Gastroesophageal sphincter (tissue), 4 donors: ENCODE data around the gene WDR88. TPM values are rescaled to one million over a fixed set of nuclear protein-coding genes. Genes with fewer than 3 reads are reported as not detected.
"Not testable (repeated sequence)": the region's sequence is repeated elsewhere in the genome, so short reads cannot be mapped to it uniquely, and the experiment has no call there.

Source experiments
- ATAC-seq: fragments of 150-250 bp; one replicate; pipeline ENCODE4 v1.9.1; 2016; ENCODE audit warnings: mild to moderate bottlenecking, moderate library complexity
- H3K27ac ChIP-seq, 4 donors: fragments of 200-600 bp; sonication (generic) in 3 of 4; 1 replicate in 3 of 4; 2 replicates in 1 of 4; pipeline ENCODE4 v1.5.1; 2016 to 2019
- H3K27me3 ChIP-seq: fragments of 200-600 bp; sonication (generic); one replicate; pipeline ENCODE4 v1.5.1; 2019
- H3K36me3 ChIP-seq, 2 donors: fragments of 200-600 bp; sonication (generic); one replicate each; pipeline ENCODE4 v1.5.1; 2019; ENCODE audit warnings: control low read depth in 1 of 2
- H3K4me1 ChIP-seq, 3 donors: fragments of 200-600 bp; sonication (generic); 1 replicate in 2 of 3; 2 replicates in 1 of 3; pipeline ENCODE4 v1.5.1; 2016 to 2019; ENCODE audit warnings: control low read depth in 2 of 3
- H3K4me3 ChIP-seq, 2 donors: fragments of 200-600 bp; sonication (generic); one replicate each; pipeline ENCODE4 v1.5.1; 2019; ENCODE audit warnings: mild to moderate bottlenecking in 1 of 2, moderate library complexity in 1 of 2
- H3K9me3 ChIP-seq, 3 donors: fragments of 200-600 bp; sonication (generic); one replicate each; pipeline ENCODE4 v1.5.1; 2017 to 2019; ENCODE audit warnings: control low read depth in 2 of 3
- CTCF ChIP-seq, 4 experiments: fragments of 200-600 bp in 2 of 4; fragments of 450-650 bp in 2 of 4; sonication (generic) in 1 of 4; IDR thresholded peaks; one replicate each; pipeline ENCODE4 v1.5.1; 2017 to 2019; ENCODE audit warnings: antibody characterized with exemption in 4 of 4, mild to moderate bottlenecking in 2 of 4, moderate library complexity in 2 of 4
- EP300 ChIP-seq: sonication (generic); formaldehyde crosslinking; IDR thresholded peaks from one replicate; pipeline ENCODE4 v1.6.1; 2017; ENCODE audit warnings: antibody characterized with exemption, mild to moderate bottlenecking
- POLR2A ChIP-seq, 2 donors: fragments of 450-650 bp; IDR thresholded peaks; one replicate each; pipeline ENCODE4 v1.6.1; 2017; ENCODE audit warnings: antibody characterized with exemption in 2 of 2, mild to moderate bottlenecking in 2 of 2, moderate library complexity in 1 of 2
- POLR2AphosphoS5 ChIP-seq: sonication (generic); formaldehyde crosslinking; IDR thresholded peaks from one replicate; pipeline ENCODE4 v1.6.1; 2017; ENCODE audit warnings: antibody characterized with exemption
- WGBS, 2 donors: methylation state at CpG; one replicate each; pipeline ENCODE4 v1.1.5; 2018; ENCODE audit warnings: low coverage in 1 of 2; 5-methylcytosine and 5-hydroxymethylcytosine counted together
- total RNA-seq, 4 donors: library from RNA; depleted of rRNA; stranded (reverse); fragments of >200 nt; gene quantifications; one replicate each; pipeline ENCODE4 v1.1.0, GENCODE V29; 2016

WDR88 gene
- total RNA-seq, 4 donors from 2014 or later, result not detected

GRCh38 chr19:33187183-33187540 is 55.2 kb downstream of the WDR88 start:
- ATAC-seq, result no peak
- WGBS, 2 donors, result 61 to 63% methylated on average over 1 to 5 of the region's 8 CpGs
- no peak for TF ChIP-seq POLR2AphosphoS5
- TF ChIP-seq CTCF (IDR thresholded peaks at IDR 0.05), result no peak
- no peak for TF ChIP-seq EP300
- TF ChIP-seq POLR2A (IDR thresholded peaks at IDR 0.05), result no peak

GRCh38 chr19:33189453-33189852 is 57.5 kb downstream of the WDR88 start:
- H3K27me3 ChIP-seq, result no peaks in the 10 kb centered on the region
- H3K9me3 ChIP-seq, result no peaks in the 10 kb centered on the region
- WGBS, 2 donors, result 50% methylated on average over 1 of the region's 1 CpG; no CpG with 5 or more reads in 1 of the 2 donors
- TF ChIP-seq EP300 (no peak), POLR2A (IDR thresholded peaks at IDR 0.05) (no peak), POLR2AphosphoS5 (no peak), CTCF (IDR thresholded peaks at IDR 0.05) (no peak)
- no peak for ATAC-seq
- no peak overlapping the region for H3K4me3 ChIP-seq
- peaks cover 0 to 8% (median 0%) of the 10 kb centered on the region in 3 donors for H3K4me1 ChIP-seq
- H3K36me3 ChIP-seq, result no peaks in the 10 kb centered on the region
- no peak overlapping the region for H3K27ac ChIP-seq

More at GRCh38 chr19:33187183-33187540, 55.2 kb downstream of the WDR88 start:
- H3K27me3 ChIP-seq, result no peaks in the 10 kb centered on the region
- no peaks in the 10 kb centered on the region for H3K9me3 ChIP-seq
- H3K4me3 ChIP-seq, result no peak overlapping the region
- H3K27ac ChIP-seq, result no peak overlapping the region
- H3K36me3 ChIP-seq, result no peaks in the 10 kb centered on the region
- H3K4me1 ChIP-seq, result peaks cover 0 to 13% (median 0%) of the 10 kb centered on the region in 3 donors

- H3K36me3 ChIP-seq, H3K27ac ChIP-seq, ATAC-seq, H3K27me3 ChIP-seq, H3K9me3 ChIP-seq, H3K4me3 ChIP-seq: not testable (repeated sequence)
- H3K4me1 ChIP-seq, result peaks cover 0 to 19% (median 8%) of the 10 kb centered on the region in 3 donors
- 76 to 90% methylated on average over 2 of the region's 4 CpGs for WGBS, 2 donors
These were observed 59.2 kb downstream of the WDR88 start for GRCh38 chr19:33191092-33191491.

- TF ChIP-seq EP300 (no peak), POLR2AphosphoS5 (no peak), POLR2A (IDR thresholded peaks at IDR 0.05) (no peak), CTCF (IDR thresholded peaks at IDR 0.05) (no peak)
- ATAC-seq, result no peak
- H3K27me3 ChIP-seq, result no peaks in the 10 kb centered on the region
- H3K9me3 ChIP-seq, result no peaks in the 10 kb centered on the region
- no peaks in the 10 kb centered on the region for H3K36me3 ChIP-seq
- peaks cover 0 to 22% (median 9%) of the 10 kb centered on the region in 3 donors for H3K4me1 ChIP-seq
- 79 to 100% methylated on average over 1 to 6 of the region's 6 CpGs for WGBS, 2 donors
- H3K27ac ChIP-seq, result no peak overlapping the region
- H3K4me3 ChIP-seq, result no peak overlapping the region
These were observed 59.6 kb downstream of the WDR88 start for GRCh38 chr19:33191501-33191900.

GRCh38 chr19:33192010-33192409 is 60.1 kb downstream of the WDR88 start:
- Histone ChIP-seq H3K4me3 (no peak overlapping the region), H3K36me3 (peaks cover 0 to 4% of the 10 kb centered on the region in 2 donors), H3K9me3 (no peaks in the 10 kb centered on the region), H3K27me3 (no peaks in the 10 kb centered on the region), H3K4me1 (peaks cover 0 to 22% (median 9%) of the 10 kb centered on the region in 3 donors), H3K27ac (no peak overlapping the region)
- WGBS, 2 donors, result 70 to 77% methylated on average over 7 of the region's 7 CpGs
- TF ChIP-seq POLR2AphosphoS5 (no peak), CTCF (IDR thresholded peaks at IDR 0.05) (no peak), POLR2A (IDR thresholded peaks at IDR 0.05) (no peak), EP300 (no peak)
- ATAC-seq, result no peak
